Kidney (tissue), 14 donors: ENCODE results near the gene PRKN. TPM values are rescaled to one million over a fixed set of nuclear protein-coding genes. Genes with fewer than 3 reads are reported as not detected.

Experiments
- DNase-seq, 5 donors: peaks; one replicate each; pipeline ENCODE4 v3.0.0-alpha.2; 2013 to 2020
- FAIRE-seq: peaks from 2 replicates; lab custom pipeline; 2012; peaks lifted over from hg19 to GRCh38; lab: Jason Lieb, UNC
- H3K27ac ChIP-seq, 2 donors: one replicate each; pipeline ENCODE4 v1.7.0; 2013; ENCODE audit warnings: low read depth in 2 of 2, low read length in 2 of 2, inconsistent platforms in 1 of 2
- H3K27me3 ChIP-seq: one replicate; pipeline ENCODE4 v1.7.1; 2013; ENCODE audit warnings: low read length, inconsistent platforms; ENCODE audit not compliant: control insufficient read depth, insufficient read depth
- H3K36me3 ChIP-seq, 3 donors: one replicate each; pipeline versions ENCODE4 v1.7.0 to v1.7.1; 2013; ENCODE audit warnings: low read length in 3 of 3, control low read depth in 1 of 3, inconsistent platforms in 1 of 3; ENCODE audit not compliant: insufficient read depth in 3 of 3, control insufficient read depth in 2 of 3
- H3K4me1 ChIP-seq, 3 donors: one replicate each; pipeline versions ENCODE4 v1.7.0 to v1.7.1; 2013; ENCODE audit warnings: low read length in 3 of 3, inconsistent platforms in 1 of 3, low read depth in 1 of 3; ENCODE audit not compliant: control insufficient read depth in 2 of 3, insufficient read depth in 2 of 3
- H3K4me3 ChIP-seq, 3 donors: one replicate each; pipeline versions ENCODE4 v1.7.0 to v1.8.1; 2013; ENCODE audit warnings: low read length in 3 of 3, control low read depth in 1 of 3, inconsistent platforms in 1 of 3
- H3K9ac ChIP-seq, 3 donors: one replicate each; pipeline versions ENCODE4 v1.7.0 to v1.7.1; 2013; ENCODE audit warnings: low read length in 3 of 3, control low read depth in 1 of 3, inconsistent platforms in 1 of 3
- H3K9me3 ChIP-seq, 3 donors: one replicate each; pipeline versions ENCODE4 v1.7.0 to v1.7.1; 2013; ENCODE audit warnings: low read length in 3 of 3, control low read depth in 1 of 3, inconsistent platforms in 1 of 3; ENCODE audit not compliant: control insufficient read depth in 2 of 3, insufficient read depth in 1 of 3
- CTCF ChIP-seq: IDR thresholded peaks from 3 replicates; pipeline ENCODE4 v1.5.1; 2012; ENCODE audit warnings: mild to moderate bottlenecking, moderate library complexity, borderline replicate concordance; ENCODE audit not compliant: insufficient read depth; ENCODE audit errors: extremely low read depth
- intact Hi-C: fragments of 100-400 bp; cut with DNase I; formaldehyde crosslinking; loops from one replicate; pipeline ENCODE4 v1.11.1; 2022
- polyA plus RNA-seq: library from polyadenylated mRNA; stranded (reverse); fragments of 350-450 nt; fragmentation: Illumina TruSeq; extraction: RNeasy Lipid Tissue Mini Kit (QIAGEN cat#74804); gene quantifications from one replicate; pipeline ENCODE4 v1.2.3, GENCODE V29; 2014; ENCODE audit warnings: low read depth, low replicate concordance; ENCODE audit not compliant: insufficient read depth
- total RNA-seq: library from RNA; stranded (reverse); fragmentation: NEBNext Ultra II Directional; extraction: Animal tissue kit (Norgen Biotek cat#: 25700); gene quantifications from one replicate; pipeline ENCODE4 v1.2.1, GENCODE V29; 2021
- donor health status: control.
- donor health status: control.
- donor health status: control.
- donor health status: control.
- donor health status: control.
- donor health status: DM: yes; HTN: yes; CAD: no.
- donor health status: Normal renal cell carcinoma (clear cell type).

The PRKN gene
- total and polyA plus RNA-seq, 2 donors from 2014 or later = 8.6 to 10.4 TPM

GRCh38 chr6:161948462-161948861, 779.1 kb downstream of the PRKN start:
- H3K27me3 ChIP-seq = no peaks in the 10 kb centered on the region
- H3K4me3 ChIP-seq = no peak overlapping the region
- TF ChIP-seq CTCF = no peak
- no peaks in the 10 kb centered on the region for H3K9me3 ChIP-seq
- DNase-seq (no peak), FAIRE-seq (no peak)
- no peak overlapping the region for H3K9ac ChIP-seq
- no peaks in the 10 kb centered on the region for H3K4me1 ChIP-seq
- no peaks in the 10 kb centered on the region for H3K36me3 ChIP-seq
- intact Hi-C loops = no loop called here
- H3K27ac ChIP-seq = no peak overlapping the region

GRCh38 chr6:161947371-161947770, 780.2 kb downstream of the PRKN start:
- Histone ChIP-seq H3K27me3 (no peaks in the 10 kb centered on the region), H3K36me3 (no peaks in the 10 kb centered on the region), H3K9ac (no peak overlapping the region), H3K4me3 (no peak overlapping the region), H3K27ac (no peak overlapping the region), H3K4me1 (no peaks in the 10 kb centered on the region), H3K9me3 (no peaks in the 10 kb centered on the region)
- intact Hi-C loops = no loop called here
- no peak for TF ChIP-seq CTCF
- no peak for DNase-seq
- FAIRE-seq = no peak

GRCh38 chr6:161946461-161946860, 781.1 kb downstream of the PRKN start:
- no peak for TF ChIP-seq CTCF
- H3K4me3 ChIP-seq = no peak overlapping the region
- no peak overlapping the region for H3K9ac ChIP-seq
- DNase-seq = no peak
- no peaks in the 10 kb centered on the region for H3K4me1 ChIP-seq
- H3K27me3 ChIP-seq = no peaks in the 10 kb centered on the region
- H3K27ac ChIP-seq = no peak overlapping the region
- H3K36me3 ChIP-seq = no peaks in the 10 kb centered on the region
- no peak for FAIRE-seq
- intact Hi-C loops = no loop called here
- H3K9me3 ChIP-seq = no peaks in the 10 kb centered on the region

GRCh38 chr6:161943561-161943960, 784.0 kb downstream of the PRKN start:
- Histone ChIP-seq H3K27ac (no peak overlapping the region), H3K27me3 (no peaks in the 10 kb centered on the region), H3K9ac (no peak overlapping the region), H3K4me3 (no peak overlapping the region), H3K4me1 (no peaks in the 10 kb centered on the region), H3K9me3 (no peaks in the 10 kb centered on the region), H3K36me3 (no peaks in the 10 kb centered on the region)
- DNase-seq (no peak), FAIRE-seq (no peak)
- intact Hi-C loops = no loop called here
- TF ChIP-seq CTCF = no peak
